GM15510 (cell line): ENCODE measurements around the gene CABLES1.

Experiments used
- POLR2A ChIP-seq: IDR thresholded peaks from 3 replicates; pipeline ENCODE4 v1.6.1; 2011; ENCODE audit warnings: borderline replicate concordance; ENCODE audit not compliant: insufficient read length; ENCODE audit errors: extremely low read depth

Gene CABLES1

DNA sequence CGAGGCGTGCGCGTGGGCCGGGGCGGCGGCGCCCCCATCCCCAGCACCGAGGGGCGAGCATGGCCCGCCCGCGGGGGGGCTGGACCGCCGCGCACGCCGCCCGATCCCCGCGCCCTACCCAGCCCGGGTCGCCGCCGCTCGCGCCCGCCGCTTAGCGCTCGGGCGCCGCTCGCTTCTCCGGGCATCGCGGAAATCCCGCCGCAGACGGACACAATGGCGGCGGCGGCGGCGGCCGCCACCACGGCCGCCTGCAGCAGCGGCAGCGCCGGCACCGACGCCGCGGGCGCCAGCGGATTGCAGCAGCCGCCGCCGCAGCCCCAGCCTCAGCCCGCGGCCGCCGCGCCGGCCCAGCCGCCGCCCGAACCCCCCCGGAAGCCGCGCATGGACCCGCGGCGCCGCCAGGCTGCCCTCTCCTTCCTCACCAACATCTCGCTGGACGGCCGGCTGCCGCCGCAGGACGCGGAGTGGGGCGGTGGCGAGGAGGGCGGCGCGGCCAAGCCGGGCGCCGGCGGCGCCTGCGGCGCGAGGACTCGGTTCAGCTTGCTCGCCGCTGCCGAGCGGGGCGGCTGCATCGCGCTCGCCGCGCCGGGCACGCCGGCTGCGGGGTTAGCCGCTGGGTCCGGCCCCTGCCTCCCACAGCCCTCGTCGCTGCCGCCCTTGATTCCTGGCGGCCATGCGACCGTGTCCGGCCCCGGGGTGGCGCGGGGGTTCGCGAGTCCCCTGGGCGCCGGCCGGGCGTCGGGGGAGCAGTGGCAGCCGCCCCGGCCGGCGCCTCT lies 453 bp downstream of the CABLES1 start:
- peak; percentile 40 for TF ChIP-seq POLR2A

DNA sequence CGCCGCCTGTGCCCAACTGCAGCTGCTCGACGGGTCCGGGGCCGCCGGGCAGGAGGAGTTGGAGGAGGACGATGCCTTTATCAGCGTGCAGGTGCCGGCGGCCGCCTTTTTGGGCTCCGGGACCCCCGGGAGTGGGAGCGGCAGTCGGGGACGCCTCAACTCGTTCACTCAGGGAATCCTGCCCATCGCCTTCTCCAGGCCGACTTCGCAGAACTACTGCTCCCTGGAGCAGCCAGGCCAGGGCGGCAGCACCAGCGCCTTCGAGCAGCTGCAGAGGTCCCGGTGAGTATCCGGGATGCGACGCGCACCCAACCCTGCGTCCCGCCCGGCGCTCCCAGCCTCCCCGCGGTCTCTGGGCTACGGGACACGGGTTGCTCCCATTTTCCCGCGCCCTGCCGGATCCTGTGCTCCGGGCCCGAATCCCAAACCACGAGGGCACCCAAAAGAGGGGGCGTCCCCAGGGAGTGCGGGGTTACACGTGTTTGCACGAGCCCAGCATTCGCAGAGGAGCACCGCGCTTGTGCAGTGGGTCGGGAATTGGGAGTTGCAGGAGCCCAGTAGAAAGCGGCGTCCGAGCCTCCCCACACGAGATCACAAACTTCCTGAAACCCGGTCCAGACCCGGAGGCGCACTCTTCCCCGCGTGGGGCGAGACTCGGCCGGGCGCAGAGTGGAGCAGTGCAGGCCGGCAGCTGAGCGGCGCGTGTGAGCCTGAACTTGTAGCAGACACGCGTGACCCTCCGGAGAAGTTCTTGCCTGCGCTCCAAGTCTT lies 1.2 kb downstream of the CABLES1 start:
- TF ChIP-seq POLR2A: no peak

- no peak for TF ChIP-seq POLR2A
Observed at GRCh38 chr18:23137097-23137635, 1.9 kb downstream of the CABLES1 start.

- no peak for TF ChIP-seq POLR2A
Observed at GRCh38 chr18:23137788-23138216, 2.5 kb downstream of the CABLES1 start.

- TF ChIP-seq POLR2A: no peak
Observed at GRCh38 chr18:23138471-23138870, 3.2 kb downstream of the CABLES1 start.

DNA sequence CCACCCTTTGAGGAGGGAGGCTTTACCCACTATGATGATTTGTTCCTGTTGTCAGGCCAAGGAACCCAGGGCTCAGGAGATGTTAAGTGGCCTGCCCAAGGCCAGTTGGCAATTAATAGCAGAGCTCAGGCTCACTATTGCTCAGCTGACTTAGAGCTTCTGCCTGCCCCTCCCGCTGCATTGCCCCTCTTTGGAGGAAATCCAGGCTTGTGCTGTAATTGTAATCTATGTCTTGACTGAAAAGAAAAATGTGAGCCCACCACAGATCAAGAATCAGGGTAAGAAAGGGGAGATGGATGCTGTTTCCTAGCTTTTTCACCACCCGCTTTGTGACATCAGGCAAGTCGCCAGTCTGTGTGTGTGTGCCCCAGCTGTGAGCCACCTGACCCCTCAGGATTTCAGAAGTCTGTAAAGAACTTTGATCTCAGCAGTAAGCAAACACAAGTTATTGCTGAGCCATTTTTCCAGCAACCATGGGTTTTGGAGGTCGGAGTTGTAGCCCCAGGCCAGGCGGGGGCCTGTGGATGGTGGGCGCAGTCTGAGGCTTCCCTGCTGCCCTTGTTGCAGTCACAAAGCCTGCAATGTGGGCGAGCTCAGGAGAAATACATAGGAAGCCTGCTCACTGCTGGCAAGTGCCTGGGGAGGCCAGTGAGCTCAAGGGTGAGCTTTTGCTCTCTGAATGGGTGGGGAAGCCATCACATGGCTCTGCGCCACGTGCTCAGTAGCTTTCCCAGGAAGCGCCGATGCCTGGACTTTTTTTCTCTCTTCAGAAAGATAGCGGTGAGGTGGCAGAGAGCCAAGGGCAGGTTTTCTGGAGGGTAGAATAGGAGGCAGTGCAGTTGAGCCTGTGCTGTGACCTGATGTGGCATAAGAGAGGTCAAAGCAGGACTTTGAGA lies 6.1 kb downstream of the CABLES1 start:
- TF ChIP-seq POLR2A: no peak

DNA sequence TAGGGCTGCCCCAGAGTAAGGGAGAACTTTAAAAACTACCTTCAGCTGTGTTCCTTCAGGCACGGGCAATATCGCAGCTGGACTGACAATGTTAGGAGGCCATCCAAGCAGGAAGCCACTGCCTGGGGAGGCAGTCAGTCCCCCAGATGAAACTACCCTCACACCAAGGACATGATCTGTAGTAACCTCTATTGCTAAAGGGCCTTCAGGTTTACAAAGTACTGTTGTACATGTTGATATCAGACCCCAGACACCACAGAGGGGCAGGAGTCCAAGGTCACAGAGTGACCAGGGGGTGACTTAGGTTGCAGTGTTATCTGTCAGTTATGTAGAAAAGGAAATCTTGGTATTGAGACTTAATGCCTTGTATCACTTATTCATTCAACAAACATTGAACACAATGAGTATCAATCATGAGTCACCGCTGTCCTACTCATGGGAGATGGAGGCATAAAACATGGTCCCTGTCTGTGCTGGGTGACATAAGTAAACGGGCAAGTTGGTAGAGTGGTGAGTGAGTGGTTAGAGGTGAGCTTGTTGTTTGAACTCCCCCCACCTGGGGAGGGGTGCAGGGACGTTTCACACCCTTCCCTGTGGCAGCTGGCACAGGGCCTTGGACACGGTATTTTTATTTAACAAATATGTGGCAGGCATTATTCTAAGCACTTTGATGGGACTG lies 7.1 kb downstream of the CABLES1 start:
- TF ChIP-seq POLR2A: no peak

GRCh38 chr18:23143016-23143814 lies 7.9 kb downstream of the CABLES1 start:
- no peak for TF ChIP-seq POLR2A

DNA sequence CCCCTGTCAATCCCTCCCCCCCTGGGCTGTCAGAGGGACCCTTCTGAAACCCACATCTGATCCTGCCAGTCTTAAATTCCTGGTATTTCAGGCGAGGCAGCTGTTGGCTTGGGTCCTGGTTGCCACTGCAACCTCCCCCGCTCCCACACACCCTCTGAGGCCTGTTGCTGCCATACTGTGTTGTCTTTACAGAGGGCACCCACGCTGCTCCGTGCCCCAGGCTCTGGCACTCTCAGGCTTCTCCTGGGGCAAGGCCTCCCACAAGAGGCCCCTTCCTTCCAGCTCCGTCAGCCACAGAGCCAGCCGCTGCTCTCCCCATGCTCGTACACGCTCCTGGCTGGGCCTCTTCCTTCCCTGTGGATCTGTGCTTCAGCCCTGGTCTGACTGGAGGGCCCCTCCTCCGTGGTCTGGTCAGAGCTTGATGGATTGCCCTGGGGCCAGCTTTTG lies 8.6 kb downstream of the CABLES1 start:
- TF ChIP-seq POLR2A: no peak

- TF ChIP-seq POLR2A: no peak
Observed at GRCh38 chr18:23144640-23145039, 9.4 kb downstream of the CABLES1 start.

GRCh38 chr18:23145621-23146020 lies 10.3 kb downstream of the CABLES1 start:
- no peak for TF ChIP-seq POLR2A

GRCh38 chr18:23146861-23147469 lies 11.7 kb downstream of the CABLES1 start:
- no peak for TF ChIP-seq POLR2A

GRCh38 chr18:23148382-23148781 lies 13.1 kb downstream of the CABLES1 start:
- TF ChIP-seq POLR2A: no peak
